ENCODE data around the gene PPP6R1. TPM values are rescaled to one million over a fixed set of nuclear protein-coding genes. Genes with fewer than 3 reads are reported as not detected.
A peak's percentile ranks its signal among the peaks of the same experiment; 100 is the strongest.

The PPP6R1 gene
- total RNA-seq, 1 donor from 2014 or later, result 30.3 TPM

DNA sequence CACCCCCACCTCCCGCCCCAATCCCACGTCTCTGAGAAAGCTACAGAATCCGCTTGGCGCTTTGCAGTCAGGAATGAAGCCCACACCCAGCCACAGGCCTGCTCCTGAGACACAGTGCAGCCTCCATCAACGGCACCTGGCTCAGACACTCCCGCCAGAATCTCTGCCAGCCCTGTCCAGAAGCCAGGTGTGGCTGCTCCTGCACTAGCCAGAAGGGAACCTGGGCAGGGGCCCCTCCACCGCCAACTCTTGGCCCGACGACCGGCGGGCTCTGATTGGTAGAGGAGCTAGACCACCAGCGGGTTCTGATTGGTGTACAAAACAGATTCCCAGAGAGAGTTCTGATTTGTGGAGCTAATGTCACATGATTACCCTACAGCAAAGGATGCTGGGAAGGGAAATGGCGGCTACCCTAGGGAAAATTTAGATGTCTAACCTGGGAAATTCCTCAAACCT lies 2.9 kb upstream of the PPP6R1 start:
- no peak for DNase-seq (ENCODE audit: low spot score)
- ATAC-seq, result no peak

DNA sequence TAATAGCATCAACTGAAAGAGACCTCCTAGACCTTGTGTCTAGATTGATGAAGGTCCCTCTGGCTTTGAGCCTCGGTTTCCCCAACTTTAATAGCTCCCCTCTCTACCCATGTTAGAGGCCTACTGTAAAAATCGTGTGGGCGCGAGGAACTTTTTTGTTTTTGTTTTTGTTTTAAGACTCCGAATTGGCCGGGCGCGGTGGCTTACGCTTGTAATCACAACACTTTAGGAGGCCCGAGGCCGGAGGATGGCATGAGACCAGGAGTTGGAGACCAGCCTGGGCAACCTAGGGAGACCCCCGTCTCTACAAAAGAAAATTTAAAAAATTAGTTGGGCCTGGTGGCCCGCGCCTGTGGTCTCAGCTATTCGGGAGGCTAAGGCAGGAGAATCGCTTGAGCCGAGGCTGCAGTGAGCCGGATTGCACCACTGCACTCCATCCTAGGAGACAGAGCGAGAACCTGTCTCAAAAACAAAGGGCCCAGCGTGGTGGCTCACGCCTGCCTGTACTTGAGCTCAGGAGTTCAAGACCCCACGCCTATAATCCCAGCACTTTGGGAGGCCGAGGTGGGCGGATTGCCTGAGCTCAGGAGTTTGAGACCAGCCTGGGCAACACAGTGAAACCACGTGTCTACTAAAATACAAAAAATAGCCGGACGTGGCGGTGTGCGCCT lies 858 bp upstream of the PPP6R1 start:
- DNase-seq (ENCODE audit: low spot score), result no peak
- ATAC-seq, result no peak

DNA sequence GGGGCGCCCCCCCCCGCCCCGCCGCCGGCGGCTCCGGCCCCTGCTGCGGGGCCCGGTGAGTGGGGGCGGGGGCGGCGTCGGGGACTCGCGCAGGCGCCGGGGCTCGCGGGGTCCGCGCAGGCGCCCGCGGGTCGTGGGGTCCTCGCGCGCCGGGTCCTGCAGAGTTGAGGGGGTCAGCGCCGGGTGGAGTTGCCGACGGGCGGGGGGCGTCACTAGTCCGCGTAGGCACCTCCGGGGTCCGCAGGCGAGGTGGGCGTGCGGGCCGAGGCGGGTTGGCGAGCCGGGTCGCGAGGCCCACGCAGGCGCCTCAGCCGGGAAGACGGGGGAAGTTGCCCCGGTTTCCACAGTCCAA lies 365 bp downstream of the PPP6R1 start:
- no peak for DNase-seq (ENCODE audit: low spot score)

DNA sequence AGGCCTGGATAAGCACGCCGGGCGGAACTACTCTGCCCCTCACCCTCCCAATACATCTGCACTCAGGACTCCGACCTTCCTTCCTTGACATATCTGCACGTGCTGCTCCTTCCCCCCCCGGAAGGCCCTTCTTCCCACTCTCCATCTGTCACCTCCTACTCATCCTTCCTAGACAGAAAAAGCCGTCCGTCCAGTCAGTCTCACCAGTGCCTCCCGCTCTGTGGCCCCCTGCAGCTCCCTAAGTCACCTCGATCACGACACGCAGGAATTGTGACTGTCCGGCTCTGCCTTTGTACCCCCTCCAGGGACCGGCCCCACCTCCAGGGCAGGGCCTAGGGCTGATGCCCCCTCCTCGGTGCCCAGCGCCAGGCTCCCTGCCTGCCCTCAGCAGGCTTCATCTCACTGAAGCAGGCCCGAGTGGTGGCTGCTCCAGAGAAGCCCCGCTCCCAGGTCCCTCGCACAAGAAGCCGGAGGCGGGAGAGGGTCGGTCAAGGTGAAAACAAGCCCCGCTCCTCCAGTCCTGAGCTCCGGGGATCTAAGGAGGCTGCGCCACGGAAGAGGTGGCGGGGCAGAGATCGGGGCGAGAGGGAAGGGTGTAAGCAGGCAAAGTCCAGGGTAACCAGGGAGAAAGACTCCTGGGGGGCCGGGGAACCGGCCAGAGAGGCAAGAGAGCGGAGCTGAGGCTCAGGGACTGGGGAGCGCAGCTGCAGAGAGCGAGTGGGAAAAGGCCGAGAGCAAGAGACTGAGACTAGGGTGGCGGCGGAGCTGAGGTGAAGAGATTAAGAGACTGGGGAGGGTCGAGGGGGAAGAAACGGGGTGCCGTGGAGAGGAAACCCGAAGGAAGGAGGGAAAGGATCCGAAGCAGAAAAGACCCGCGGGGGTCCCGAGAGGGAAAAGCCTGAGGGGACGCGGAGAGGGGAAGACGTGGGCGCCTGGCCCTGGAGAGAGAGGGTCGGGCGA lies 1.1 kb downstream of the PPP6R1 start:
- DNase-seq (ENCODE audit: low spot score), result no peak
- ATAC-seq, result no peak

More for the DNA sequence above, 365 bp downstream of the PPP6R1 start:
- peak; percentile 26 for ATAC-seq

DNA sequence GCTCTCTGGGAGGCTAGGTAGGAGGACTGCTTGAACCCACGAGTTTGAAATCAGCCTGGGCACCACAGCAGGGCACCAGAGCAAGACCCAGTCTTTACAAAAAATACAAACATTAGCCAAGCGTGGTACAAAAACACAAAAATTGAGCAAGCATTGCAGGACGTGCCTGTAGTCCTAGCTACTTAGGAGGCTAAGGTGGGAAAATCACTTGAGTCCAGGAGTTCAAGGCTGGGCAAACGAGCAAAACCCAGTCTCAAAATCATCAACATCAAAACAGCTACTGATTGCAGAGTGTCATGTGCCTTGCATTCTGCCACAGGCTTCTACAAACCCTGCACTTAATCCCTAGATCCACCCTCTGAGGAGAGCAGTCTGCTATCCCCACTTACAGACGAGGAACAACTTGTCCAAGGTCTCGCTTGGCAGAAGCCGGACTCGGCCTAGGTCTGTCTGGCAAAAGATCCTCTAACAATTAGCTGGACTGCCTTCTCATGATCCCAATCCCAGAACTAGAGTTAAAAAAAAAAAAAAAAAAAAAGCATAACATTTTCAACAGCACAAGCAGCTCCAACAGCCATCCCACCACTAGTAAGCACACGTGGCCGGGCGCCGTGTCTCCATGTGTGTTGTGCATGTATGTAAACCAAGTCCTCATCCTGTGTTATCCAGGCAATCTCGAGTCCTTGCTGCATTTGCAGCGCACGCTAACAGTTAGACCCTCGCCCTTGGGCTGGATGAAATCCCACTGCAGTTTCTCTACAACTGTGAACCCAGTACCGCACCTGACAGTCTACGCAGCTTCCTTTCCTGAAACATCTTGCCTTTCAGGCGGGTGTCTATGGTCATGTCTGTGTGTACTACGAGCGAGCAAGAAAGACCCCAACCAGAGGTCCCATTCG lies 2.0 kb downstream of the PPP6R1 start:
- DNase-seq (ENCODE audit: low spot score) (no peak), ATAC-seq (no peak)

DNA sequence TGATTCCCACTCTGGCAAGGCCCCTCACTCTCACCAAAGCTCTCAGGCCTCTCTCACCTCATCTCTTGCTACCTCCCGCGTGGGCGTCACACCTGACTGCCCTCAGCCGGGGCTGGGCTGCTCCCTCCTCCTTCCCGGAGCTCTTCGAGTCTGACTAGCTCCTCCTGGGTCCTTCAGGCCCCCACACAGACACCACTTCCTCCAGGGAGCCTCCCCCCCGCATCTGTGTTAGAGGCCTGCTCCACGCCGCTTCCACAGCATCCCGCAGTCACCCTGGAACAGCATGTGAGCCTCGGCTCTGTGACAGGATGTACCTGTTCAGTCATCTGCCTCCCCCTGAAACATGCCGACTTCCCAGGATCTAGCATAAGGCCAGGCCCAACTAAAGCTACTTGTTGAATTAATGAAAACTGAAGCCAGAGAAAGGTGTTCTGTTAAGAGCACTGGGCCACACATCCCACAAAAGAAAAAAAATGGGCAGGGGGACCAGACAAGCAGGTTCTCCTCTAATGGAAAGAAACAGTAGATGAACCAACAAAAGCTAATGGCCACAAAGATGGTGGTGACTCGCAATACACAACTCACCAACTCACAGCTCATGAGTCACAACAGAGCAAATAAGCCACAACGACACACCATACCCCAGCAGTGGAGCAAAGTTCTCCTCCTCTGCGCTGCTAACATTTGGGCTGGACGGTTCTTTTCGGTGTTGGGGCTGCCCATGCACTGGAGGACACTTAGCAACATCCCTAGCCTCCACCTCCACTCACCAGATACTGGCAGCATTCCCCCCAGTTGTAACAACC lies 3.0 kb downstream of the PPP6R1 start:
- no peak for DNase-seq (ENCODE audit: low spot score)

DNA sequence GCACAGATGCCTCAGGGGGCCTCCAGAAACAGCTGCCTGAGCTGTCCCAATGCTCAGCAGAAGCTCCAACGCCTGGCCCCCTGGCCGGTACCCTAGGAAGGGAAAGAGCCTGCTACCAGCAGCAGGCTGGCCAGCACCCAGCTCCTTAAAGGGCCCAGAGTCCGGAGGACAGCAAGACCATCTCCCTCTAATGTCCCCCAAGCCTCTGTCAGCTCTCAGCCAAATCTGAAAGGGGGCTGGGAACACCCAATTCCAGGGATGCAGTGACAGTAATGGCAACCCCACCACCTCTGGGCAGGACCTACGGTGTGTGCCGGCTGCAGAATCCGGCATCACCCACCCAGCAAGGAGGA lies 4.2 kb downstream of the PPP6R1 start:
- DNase-seq (ENCODE audit: low spot score), result no peak
- ATAC-seq, result no peak

More for the DNA sequence above, 3.0 kb downstream of the PPP6R1 start:
- no peak for ATAC-seq

DNA sequence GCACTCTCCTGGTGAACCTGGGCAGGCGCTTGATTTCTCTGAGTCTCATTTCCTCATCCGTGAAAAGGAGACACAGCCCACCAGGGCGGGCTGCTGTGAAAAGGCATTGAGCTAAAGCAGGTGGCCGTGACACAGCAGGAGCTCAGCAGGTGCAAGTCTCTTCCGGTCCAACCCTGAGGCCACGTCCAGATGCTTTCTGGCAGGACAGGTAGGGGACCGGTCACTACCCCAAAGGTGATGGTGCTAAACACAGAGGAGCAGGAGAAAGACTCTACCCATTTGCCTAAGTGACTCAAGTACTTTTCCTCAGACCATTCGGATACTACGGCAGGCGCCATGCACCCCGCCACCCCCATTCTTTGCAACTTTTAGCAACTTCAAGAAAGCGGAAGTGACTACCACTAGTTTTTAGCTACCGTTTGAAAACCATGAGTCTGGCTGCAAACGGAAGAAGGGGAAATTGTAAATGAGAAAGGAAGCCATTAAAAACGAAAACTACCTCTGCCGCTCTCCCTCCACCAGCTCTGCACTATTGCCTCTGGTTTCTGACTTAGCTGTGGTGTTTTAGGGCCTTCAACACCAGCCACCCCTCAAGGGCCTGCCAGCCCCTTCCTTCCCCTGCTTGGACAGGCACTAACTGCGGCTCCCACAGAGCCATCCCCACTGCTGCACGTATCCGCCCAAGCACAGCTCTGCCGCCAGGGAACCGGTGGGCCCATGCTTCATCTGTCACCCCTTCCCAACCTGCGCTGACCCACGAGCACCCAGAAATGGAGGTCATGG lies 4.8 kb downstream of the PPP6R1 start:
- ATAC-seq, result no peak
- no peak for DNase-seq (ENCODE audit: low spot score)

DNA sequence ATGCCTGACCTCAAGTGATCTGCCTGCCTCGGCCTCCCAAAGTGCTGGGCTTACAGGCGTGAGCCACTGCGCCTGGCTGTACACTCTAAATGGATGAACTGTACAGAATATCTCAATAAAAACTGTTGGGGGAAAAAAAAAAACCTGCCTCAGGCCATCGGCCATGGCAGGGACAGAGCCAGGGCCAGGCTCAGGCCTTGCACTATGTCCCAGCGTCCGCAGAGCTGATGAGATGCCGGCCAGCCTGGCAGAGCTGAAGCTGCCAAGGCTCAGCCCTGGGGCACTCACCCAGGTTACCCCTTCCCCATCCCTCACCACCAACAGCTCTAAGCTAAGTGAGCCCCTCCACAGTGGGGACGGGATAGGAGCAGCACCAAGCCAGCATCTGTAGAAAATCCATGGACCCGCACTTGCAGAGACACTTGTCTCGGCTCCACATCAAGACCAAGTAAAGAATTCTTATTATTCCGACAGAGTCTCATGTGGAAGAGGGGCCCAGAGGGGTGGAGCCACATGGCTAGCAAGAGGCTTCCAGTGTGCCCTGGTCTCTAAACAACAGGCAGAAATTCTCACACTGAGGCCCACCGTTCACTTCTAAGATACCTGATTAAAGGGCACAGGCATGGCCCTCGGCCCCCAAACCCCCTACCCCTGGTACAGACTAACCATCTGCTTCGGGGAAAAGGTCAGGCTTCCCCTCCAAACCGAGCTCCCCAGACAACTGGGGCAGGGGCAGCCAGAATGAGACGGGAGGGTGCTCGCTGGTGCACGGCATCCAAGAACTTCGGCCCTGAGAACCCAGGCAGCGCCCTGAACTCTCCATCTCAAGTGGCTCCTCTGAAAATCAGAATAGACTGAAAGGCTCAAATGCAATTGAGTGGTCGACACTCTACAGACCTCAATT lies 5.8 kb downstream of the PPP6R1 start:
- no peak for DNase-seq (ENCODE audit: low spot score)
- no peak for ATAC-seq

DNA sequence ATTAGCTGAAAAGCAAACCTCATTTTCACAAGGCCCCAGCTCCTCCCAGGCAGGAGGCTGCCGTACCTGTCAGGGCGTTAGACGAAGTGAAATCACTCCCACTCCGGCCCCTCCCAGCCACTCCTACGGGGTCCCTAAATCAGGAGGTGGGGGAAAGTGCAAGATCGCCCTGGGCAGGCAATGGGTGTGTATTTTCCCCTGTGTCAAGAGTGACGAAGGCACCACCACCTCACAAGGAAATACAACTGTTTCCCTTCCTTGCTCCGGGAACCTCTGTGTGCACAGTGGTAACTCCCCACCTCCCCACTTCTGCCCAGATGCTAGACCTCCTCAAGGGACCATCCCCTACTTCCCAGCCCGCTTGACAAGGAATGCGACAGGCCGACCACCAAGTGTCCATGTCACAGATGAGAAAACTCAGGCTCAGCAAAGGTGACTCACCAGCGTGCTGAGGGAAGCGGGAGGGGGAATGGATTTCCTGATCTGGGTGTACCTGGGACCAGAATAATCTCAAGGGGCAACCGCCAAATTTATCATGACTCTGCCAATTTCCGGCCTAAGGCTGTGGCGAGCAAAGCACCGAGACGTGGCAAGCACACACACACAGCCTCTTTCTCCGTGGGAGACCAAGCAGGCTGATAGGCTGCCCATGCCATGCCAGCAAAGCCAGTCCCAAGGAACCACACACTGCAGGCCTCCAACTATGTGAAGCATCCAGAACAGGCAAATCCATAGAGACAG lies 7.3 kb downstream of the PPP6R1 start:
- no peak for ATAC-seq

DNA sequence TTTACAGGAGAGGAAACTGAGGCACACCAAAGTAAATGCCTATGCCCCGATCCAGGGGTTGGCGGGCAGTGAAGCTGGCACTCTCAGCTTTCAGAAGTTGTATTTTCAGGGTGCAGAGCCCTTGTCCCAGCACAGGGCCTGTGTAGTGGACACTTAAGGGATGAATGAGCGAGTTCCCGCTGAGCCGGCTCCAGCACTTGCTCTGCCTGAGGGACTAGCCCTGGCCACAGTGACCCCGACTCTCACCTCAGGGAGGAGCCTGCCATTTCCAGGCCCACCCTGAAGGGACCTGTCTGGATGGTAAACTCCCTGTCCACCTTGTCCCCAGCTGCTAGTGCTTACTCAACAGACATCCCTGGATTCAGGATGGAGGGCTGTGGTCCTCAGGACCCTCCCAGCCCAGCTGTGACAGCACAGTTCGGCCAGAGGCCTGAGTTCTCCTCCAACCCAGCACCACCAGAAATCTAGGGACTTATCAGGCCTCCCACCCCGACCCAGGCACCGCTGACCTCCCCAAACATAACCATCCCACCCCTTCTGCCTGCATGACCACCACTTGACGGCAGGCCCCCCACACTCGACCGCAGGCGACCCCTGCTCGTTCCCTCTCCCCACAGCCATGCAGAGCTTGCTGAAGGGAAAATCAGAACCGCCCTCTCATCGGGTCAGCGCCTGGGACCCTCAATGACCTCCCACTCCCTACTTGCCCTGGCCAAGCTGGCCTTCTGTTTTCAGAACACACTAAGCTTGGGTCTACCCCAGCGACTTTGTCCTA lies 8.4 kb downstream of the PPP6R1 start:
- ATAC-seq (no peak), DNase-seq (ENCODE audit: low spot score) (no peak)

More for the DNA sequence above, 7.3 kb downstream of the PPP6R1 start:
- no peak for DNase-seq (ENCODE audit: low spot score)

DNA sequence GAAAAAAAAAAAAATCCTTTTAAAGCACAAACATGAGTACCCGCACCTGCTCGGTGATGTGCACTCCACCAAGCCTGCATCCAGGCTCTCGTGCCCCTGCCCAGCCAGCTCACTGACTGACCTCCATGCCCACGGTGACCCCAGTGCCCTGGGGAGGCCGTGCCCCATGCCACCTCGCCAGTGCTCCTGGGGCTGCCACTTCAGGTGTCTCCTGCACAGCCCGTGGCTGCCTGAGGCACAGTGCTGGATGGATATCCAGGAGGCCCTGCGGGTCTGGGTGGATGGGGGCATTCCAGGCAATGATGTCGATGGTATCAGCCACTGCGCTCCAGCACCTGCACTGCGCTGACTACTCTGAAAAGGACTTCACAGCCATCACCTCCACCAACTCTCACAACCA lies 9.0 kb downstream of the PPP6R1 start:
- no peak for ATAC-seq
- no peak for DNase-seq (ENCODE audit: low spot score)

DNA sequence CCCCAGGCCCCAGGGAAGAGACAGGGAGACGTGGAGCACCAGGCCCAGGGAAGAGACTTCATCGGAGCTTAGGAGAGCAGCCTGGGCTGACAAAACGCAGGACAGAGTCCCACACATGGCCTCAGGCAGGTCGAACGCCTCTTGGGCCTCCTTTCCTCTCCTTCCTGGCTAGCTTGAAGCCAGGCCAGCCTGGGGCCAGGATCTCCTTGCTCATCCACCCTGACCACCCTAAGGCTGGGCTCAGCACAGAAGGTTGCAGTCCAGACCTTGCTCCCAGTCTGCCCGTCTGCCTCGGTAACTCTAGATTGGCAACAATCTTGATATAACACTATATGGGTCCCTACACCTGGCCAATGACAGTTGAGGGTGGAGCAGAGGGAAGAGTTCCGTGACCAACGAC lies 10.1 kb downstream of the PPP6R1 start:
- DNase-seq (ENCODE audit: low spot score), result no peak
- ATAC-seq, result no peak

DNA sequence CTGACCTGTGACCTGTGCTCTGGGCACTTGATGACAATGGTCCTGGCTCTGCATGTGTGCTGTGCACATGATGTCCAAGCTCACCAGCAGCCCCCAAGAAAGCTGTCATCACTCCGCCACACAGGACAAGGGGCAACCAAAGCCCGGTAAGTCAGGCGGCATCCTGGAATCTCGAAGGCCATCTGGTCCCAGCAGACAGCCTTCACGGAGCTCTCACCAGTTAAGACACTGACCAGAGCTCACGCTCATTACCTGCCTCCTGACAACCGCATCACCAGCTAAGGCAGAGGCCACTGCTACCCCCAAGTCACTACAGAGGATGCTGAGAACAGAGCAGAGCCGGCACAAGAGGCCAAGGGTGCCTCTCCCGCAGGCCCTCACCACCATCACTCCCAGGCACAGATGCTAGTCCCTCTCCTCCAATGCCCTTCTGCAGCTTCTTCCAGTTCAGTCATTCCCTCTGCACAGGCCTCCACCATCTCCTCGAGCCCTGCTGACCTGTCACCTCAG lies 10.6 kb downstream of the PPP6R1 start:
- ATAC-seq (no peak), DNase-seq (ENCODE audit: low spot score) (no peak)

DNA sequence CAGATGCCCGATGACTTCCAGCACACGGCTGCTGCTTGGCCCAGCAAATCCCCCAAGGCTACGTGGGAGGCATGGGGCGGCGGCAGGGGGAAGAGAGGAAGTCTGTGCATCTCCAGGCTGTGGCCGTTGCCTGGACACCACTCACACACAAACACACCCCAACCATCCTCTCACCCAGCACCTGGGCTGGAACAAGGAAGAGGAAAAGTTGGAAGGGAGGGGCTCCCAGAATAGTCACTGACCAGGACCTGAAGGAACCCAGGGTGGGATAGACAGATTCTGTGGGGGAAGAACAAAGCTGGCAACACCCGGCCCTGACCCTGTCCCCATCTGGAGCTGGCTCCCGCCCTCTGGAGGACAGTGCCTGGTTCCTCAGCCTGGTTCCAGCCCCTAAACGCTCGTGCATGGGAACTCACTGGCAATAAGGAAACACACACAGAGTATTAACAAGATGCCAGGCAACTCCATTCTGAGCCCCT lies 11.2 kb downstream of the PPP6R1 start:
- ATAC-seq (no peak), DNase-seq (ENCODE audit: low spot score) (no peak)

All from left lobe of liver (tissue), 2 donors.